PC-3 (cell line): ENCODE results near the gene MMRN1.

ENCODE experiments used
- EZH2 ChIP-seq: fragments of 300-600 bp; sonication (generic); IDR thresholded peaks from one replicate; pipeline ENCODE4 v1.6.1; 2017; ENCODE audit warnings: antibody characterized with exemption, mild to moderate bottlenecking, low read length; ENCODE audit not compliant: unreplicated experiment
- EZH2phosphoT487 ChIP-seq: fragments of 300-600 bp; sonication (generic); IDR thresholded peaks from 2 replicates; pipeline ENCODE4 v1.6.1; 2018; ENCODE audit warnings: mild to moderate bottlenecking, antibody characterized with exemption, low read length, borderline replicate concordance
- TF ChIP-seq, protein P1 (sequence below): fragments of 300-600 bp; sonication (generic); conservative IDR thresholded peaks from 2 replicates; pipeline ENCODE4 v1.5.1; 2017; ENCODE audit warnings: antibody characterized with exemption, low read depth, mild to moderate bottlenecking, low read length

DNA sequence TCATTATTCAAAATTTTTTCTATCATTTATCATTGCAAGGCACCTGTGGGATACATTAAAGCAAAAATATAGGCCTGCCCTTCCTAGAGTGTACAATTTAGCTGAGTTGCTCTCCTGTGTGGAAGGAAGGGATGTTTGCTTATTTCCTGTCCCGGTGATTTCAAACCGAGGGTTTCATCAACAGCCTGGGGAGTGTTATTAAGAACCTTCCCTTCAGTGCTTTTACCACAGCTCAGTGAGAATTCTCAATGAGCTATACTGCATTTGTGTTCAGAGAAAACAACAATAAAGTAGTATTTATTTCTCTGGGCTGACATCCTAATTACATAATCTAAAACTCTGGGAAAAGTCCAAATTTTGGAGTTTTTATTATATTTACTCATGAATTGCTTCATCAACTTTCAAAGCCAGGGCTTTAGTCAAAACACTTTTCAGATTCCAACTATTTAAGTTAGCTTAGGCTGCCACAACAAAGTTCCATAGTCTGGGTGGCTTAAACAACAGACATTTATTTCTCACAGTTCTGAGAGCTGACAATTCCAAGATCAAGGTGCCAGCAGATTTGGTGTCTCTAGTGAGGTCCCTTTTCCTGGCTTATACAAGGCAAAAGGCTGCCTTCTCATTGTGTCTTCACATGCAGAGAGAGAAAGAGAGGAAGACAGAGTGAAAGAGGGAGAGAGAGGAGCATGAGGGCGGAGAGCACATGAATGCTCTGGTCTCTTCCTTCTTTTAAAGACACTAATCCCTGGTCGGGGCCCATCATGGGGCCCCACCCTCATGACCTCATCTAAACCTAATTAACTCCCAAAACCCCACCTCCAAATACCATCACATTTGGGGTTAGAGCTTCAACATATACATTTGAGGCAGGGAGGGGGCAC, 62.6 kb downstream of the MMRN1 start:
- TF ChIP-seq, protein P1, sequence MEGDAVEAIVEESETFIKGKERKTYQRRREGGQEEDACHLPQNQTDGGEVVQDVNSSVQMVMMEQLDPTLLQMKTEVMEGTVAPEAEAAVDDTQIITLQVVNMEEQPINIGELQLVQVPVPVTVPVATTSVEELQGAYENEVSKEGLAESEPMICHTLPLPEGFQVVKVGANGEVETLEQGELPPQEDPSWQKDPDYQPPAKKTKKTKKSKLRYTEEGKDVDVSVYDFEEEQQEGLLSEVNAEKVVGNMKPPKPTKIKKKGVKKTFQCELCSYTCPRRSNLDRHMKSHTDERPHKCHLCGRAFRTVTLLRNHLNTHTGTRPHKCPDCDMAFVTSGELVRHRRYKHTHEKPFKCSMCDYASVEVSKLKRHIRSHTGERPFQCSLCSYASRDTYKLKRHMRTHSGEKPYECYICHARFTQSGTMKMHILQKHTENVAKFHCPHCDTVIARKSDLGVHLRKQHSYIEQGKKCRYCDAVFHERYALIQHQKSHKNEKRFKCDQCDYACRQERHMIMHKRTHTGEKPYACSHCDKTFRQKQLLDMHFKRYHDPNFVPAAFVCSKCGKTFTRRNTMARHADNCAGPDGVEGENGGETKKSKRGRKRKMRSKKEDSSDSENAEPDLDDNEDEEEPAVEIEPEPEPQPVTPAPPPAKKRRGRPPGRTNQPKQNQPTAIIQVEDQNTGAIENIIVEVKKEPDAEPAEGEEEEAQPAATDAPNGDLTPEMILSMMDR, result no peak
- TF ChIP-seq EZH2phosphoT487, result no peak
- no peak for TF ChIP-seq EZH2
